ENCODE data around the gene BID. TPM values are rescaled to one million over a fixed set of nuclear protein-coding genes. Genes with fewer than 3 reads are reported as not detected.
A peak's percentile ranks its signal among the peaks of the same experiment; 100 is the strongest.

The BID gene
- total RNA-seq, 4 donors from 2014 or later = 4.6 to 18.3 (median 14.9) TPM

DNA sequence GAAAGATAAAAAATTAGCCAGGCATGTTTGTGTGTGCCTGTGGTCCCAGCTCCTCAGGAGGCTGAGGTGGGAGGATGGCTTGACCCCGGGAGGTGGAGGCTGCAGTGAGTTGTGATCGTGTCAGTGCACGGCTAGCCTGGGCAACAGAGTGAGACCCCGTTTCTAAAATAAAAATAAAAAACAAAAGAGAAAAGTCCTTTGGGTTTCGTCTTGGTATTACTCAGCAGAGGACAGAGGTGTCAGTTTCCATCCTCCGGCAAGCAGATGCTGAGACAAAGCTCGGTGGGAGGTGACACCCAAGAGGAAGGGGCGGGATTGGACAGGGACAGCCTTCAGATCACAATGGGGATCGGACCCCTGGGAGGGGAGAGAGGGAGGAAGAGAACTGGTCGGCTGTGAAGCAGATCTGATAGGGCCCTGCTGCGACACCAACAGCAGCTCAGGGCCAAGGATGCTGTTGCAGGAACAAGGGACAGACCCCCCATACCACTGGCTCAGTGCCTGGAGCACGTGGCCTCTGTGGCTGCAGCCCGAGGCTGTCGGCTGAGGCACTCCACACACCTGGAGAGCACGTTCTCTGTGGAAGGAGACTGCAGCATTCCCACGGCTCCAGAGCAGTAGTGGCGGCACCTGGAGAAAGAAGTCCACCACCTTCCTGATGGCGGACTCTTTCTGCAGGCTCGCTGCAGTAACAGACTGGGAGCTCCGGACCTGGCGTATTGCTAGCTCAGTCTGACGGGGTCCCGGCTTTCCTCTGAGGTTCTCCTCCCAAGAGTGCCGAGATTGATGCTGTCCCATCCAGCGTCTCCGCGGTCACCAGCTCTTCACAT lies 5.2 kb upstream of the BID start:
- Histone ChIP-seq H3K36me3 (no peaks in the 10 kb centered on the region), H3K9me3 (no peaks in the 10 kb centered on the region), H3K4me3 (replicated peaks in 1 of 3) (no peak overlapping the region), H3K27me3 (no peaks in the 10 kb centered on the region), H3K27ac (no peak overlapping the region), H3K4me1 (peaks cover 6 to 23% of the 10 kb centered on the region in 2 donors)
- TF ChIP-seq POLR2A (IDR thresholded peaks at IDR 0.05) = no peak
- TF ChIP-seq, protein P1, sequence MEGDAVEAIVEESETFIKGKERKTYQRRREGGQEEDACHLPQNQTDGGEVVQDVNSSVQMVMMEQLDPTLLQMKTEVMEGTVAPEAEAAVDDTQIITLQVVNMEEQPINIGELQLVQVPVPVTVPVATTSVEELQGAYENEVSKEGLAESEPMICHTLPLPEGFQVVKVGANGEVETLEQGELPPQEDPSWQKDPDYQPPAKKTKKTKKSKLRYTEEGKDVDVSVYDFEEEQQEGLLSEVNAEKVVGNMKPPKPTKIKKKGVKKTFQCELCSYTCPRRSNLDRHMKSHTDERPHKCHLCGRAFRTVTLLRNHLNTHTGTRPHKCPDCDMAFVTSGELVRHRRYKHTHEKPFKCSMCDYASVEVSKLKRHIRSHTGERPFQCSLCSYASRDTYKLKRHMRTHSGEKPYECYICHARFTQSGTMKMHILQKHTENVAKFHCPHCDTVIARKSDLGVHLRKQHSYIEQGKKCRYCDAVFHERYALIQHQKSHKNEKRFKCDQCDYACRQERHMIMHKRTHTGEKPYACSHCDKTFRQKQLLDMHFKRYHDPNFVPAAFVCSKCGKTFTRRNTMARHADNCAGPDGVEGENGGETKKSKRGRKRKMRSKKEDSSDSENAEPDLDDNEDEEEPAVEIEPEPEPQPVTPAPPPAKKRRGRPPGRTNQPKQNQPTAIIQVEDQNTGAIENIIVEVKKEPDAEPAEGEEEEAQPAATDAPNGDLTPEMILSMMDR (IDR thresholded peaks at IDR 0.05) = no peak
- intact Hi-C loops (cut with DNase I) = no loop called here
- 57 to 71% methylated on average over 19 to 25 of the region's 27 CpGs for WGBS, 2 donors
- no peak for DNase-seq

DNA sequence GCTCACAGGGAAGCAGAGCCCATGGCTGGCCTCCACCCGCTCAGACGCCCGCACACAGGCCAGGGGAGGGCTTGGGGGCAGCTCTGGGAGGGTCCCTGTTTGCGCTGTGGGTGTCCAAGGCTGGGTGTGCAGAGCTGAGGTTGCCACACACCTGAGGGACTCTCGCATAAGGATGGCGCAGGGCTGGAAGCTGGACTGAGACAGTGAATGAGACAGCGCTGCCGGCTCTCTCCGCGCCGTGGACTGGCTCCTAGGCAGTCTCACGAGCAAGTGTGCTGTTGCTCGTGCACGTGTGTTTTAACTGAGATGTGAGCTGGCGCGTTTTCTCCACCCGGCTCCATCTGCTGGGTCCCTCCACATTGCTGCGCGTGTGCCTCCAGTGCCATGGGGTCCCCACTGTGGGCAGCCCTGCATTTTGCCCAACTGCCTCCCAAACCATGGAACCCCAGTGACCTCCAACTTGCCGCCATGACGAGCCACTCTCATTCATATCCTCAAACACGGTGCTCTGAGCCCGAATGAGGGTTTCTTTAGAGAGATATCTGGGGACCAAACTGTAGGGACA lies 4.2 kb upstream of the BID start:
- no peak for DNase-seq
- intact Hi-C loops (cut with DNase I) = no loop called here
- 93 to 97% methylated on average over 18 to 21 of the region's 23 CpGs for WGBS, 2 donors
- peaks cover 9 to 27% of the 10 kb centered on the region in 2 donors for H3K4me1 ChIP-seq
- no peak overlapping the region for H3K4me3 ChIP-seq (replicated peaks in 1 of 3)
- no peak overlapping the region for H3K27ac ChIP-seq
- TF ChIP-seq POLR2A (IDR thresholded peaks at IDR 0.05) = no peak
- TF ChIP-seq, protein P1 (IDR thresholded peaks at IDR 0.05) = no peak
- H3K36me3 ChIP-seq = no peaks in the 10 kb centered on the region
- no peaks in the 10 kb centered on the region for H3K27me3 ChIP-seq
- no peaks in the 10 kb centered on the region for H3K9me3 ChIP-seq

DNA sequence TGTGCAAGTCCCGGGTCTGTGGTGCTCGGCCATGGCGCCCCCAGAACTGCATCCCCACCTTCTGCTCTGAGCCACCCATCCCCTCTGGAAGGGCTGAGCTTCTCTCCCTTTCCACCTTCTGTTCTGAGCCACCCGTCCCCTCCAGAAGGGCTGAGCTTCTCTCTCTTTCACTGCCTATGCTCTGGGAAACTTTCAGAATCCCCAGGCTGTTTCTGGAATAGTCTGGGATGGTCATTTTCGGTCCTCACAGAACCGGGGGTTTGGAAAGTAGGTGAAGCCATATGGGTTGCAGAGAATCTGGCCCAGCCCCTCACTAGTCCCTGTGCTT lies 3.4 kb upstream of the BID start:
- intact Hi-C loops (cut with DNase I) = no loop called here
- Histone ChIP-seq H3K36me3 (no peaks in the 10 kb centered on the region), H3K4me3 (replicated peaks in 1 of 3) (no peak overlapping the region), H3K27me3 (no peaks in the 10 kb centered on the region), H3K9me3 (no peaks in the 10 kb centered on the region), H3K27ac (peak overlapping the region in 2 of 3 donors; percentile 29 to 46), H3K4me1 (peaks cover 14 to 34% of the 10 kb centered on the region in 2 donors)
- TF ChIP-seq POLR2A (IDR thresholded peaks at IDR 0.05) = no peak
- TF ChIP-seq, protein P1 (IDR thresholded peaks at IDR 0.05) = no peak
- 66 to 79% methylated on average over 6 of the region's 6 CpGs for WGBS, 2 donors
- DNase-seq = no peak

DNA sequence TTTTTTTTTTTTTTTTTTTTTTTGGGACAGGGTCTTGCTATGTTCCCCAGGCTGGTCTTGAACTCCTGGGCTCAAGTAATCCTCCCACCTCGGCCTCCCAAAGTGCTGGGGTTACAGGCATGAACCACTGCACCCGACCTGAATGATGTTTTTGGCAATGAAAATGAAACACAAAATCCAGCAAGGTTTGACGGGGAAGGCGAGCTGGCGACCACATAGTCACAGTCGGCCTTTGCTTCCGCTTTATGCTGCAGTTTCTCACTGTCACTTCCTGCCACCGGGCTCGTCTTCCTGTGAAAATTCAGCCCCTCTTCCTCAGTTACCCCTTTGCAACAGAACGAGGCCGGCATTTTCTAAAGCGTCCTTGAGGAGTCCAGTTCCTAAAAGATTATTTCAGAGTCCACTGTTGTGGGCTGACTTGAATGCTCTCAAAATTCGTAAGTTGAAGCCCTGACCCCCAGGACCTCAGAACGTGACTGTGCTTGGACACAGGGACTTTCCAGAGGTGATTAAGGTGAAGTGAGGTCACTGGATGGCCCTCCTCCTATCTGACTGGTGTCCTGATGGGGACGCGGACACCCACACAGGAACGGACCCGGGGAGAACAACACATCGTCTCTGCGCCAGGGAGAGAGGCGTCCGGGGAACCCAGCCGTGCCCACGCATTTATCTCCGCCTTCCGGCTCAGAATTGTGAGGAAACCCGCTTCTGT lies 2.9 kb upstream of the BID start:
- no peak overlapping the region for H3K4me3 ChIP-seq (replicated peaks in 1 of 3)

More for the DNA sequence above, 2.9 kb upstream of the BID start:
- Histone ChIP-seq H3K36me3 (no peaks in the 10 kb centered on the region), H3K27ac (peak overlapping the region; percentile 29 to 56 (median 46)), H3K9me3 (no peaks in the 10 kb centered on the region), H3K4me1 (peaks cover 14 to 34% of the 10 kb centered on the region in 2 donors), H3K27me3 (no peaks in the 10 kb centered on the region)
- intact Hi-C loops (cut with DNase I) = no loop called here
- peak in 1 of 2 donors; percentile 16 for DNase-seq
- TF ChIP-seq, protein P1 (IDR thresholded peaks at IDR 0.05) = no peak
- TF ChIP-seq POLR2A (IDR thresholded peaks at IDR 0.05) = no peak
- 66 to 73% methylated on average over 27 of the region's 27 CpGs for WGBS, 2 donors
